ENCODE measurements around the gene RAP1GAP2. TPM values are rescaled to one million over a fixed set of nuclear protein-coding genes. Genes with fewer than 3 reads are reported as not detected.
"Not testable (repeated sequence)": the region's sequence is repeated elsewhere in the genome, so short reads cannot be mapped to it uniquely, and the experiment has no call there.

The RAP1GAP2 gene
- total RNA-seq, 4 donors from 2014 or later, result 0.85 to 2.4 (median 1.5) TPM

DNA sequence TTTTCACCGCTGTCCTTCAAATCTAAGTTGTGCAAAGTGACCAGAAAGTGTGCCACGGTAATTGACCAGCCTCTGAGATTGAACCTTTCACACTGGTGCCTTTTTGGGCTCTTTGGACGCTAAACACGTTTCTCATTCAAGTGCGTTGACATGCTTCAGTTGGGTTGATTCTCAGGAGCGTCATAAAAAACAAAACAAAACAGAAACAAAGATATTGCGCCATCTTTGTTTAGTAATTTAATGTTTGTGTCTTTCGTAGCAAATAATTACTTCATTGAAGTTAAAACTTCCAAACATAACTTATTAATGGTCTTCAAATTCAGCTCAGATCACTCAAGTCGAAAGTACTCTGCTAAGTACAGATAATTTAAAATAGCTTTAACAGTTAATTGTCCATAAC is 187.0 kb downstream of the RAP1GAP2 start:
- H3K36me3 ChIP-seq, result no peaks in the 10 kb centered on the region
- intact Hi-C loops (cut with DNase I; ENCODE audit: low total_unique reads) (loop anchor here (1.0 kb wide), 1 partner anchor 21 kb away; no protein-coding TSS in a partner anchor), in situ Hi-C loops (cut with MboI; ENCODE audit: low sequenced_read_pairs in 4 of 4) (no loop called here)
- peaks cover 14 to 15% of the 10 kb centered on the region in 2 donors for H3K4me1 ChIP-seq
- DNase-seq, result no peak
- peak overlapping the region in 1 of 4 donors; percentile 32 for H3K4me3 ChIP-seq
- ATAC-seq, result peak; percentile 9 to 16
- H3K9me3 ChIP-seq, result no peaks in the 10 kb centered on the region
- TF ChIP-seq POLR2A (IDR thresholded peaks at IDR 0.05), result no peak
- TF ChIP-seq, protein P1, sequence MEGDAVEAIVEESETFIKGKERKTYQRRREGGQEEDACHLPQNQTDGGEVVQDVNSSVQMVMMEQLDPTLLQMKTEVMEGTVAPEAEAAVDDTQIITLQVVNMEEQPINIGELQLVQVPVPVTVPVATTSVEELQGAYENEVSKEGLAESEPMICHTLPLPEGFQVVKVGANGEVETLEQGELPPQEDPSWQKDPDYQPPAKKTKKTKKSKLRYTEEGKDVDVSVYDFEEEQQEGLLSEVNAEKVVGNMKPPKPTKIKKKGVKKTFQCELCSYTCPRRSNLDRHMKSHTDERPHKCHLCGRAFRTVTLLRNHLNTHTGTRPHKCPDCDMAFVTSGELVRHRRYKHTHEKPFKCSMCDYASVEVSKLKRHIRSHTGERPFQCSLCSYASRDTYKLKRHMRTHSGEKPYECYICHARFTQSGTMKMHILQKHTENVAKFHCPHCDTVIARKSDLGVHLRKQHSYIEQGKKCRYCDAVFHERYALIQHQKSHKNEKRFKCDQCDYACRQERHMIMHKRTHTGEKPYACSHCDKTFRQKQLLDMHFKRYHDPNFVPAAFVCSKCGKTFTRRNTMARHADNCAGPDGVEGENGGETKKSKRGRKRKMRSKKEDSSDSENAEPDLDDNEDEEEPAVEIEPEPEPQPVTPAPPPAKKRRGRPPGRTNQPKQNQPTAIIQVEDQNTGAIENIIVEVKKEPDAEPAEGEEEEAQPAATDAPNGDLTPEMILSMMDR (IDR thresholded peaks at IDR 0.05 in 4 of 5, conservative IDR thresholded peaks at IDR 0.05 in 1 of 5), result peak in 1 of 5 experiments; percentile 3
- H3K27ac ChIP-seq, result peak overlapping the region; percentile 45 to 73 (median 62)
- H3K27me3 ChIP-seq, result no peaks in the 10 kb centered on the region

DNA sequence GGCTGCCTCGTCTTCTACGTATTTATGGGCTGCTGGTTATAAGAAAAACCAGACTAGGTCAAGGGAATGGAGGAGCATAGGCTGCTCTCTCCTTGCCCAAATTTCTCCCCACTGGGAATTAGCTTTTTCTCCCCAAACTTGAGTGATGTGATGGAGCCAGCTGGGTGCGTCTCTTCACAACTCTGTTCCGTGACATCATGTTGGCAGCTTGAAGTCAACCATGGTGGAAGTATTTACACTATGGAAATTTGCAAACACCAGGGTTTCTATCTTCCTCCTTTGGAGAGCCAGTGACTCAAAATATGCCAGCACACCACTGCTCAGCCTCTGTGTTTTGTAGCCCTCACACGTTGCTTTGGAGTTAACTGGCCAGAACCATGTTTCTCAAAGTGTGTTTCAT is 189.1 kb downstream of the RAP1GAP2 start:
- H3K27me3 ChIP-seq, result no peaks in the 10 kb centered on the region
- peaks cover 14 to 15% of the 10 kb centered on the region in 2 donors for H3K4me1 ChIP-seq
- H3K4me3 ChIP-seq, result no peak overlapping the region
- intact Hi-C loops (cut with DNase I; ENCODE audit: low total_unique reads) (no loop called here), in situ Hi-C loops (cut with MboI; ENCODE audit: low sequenced_read_pairs in 4 of 4) (no loop called here)
- TF ChIP-seq, protein P1 (IDR thresholded peaks at IDR 0.05 in 4 of 5, conservative IDR thresholded peaks at IDR 0.05 in 1 of 5), result no peak
- TF ChIP-seq POLR2A (IDR thresholded peaks at IDR 0.05), result no peak
- ATAC-seq (no peak), DNase-seq (no peak)
- H3K36me3 ChIP-seq, result no peaks in the 10 kb centered on the region
- H3K9me3 ChIP-seq, result no peaks in the 10 kb centered on the region
- H3K27ac ChIP-seq, result no peak overlapping the region

- in situ Hi-C loops (cut with MboI; ENCODE audit: low sequenced_read_pairs in 4 of 4) (no loop called here), intact Hi-C loops (cut with DNase I; ENCODE audit: low total_unique reads) (no loop called here)
- H3K27ac ChIP-seq, result no peak overlapping the region
Observed at GRCh38 chr17:2986925-2987324, 190.7 kb downstream of the RAP1GAP2 start.

DNA sequence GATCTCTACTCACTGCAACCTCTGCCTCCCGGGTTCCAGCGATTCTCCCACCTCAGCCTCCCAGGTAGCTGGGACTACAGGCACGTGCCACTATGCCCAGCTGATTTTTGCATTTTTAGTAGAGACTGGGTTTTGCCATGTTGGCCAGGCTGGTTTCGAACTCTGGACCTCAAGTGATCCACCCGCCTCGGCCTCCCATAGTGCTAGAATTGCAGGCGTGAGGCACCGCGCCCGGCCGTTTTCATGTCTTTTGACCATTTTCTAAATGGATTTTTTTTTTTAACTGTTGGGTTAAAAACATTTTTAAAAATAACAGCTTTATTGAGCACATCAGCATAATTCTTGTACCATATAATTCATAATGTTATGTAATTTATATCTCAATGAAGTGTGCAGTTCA is 193.2 kb downstream of the RAP1GAP2 start:
- H3K4me1 ChIP-seq; in situ Hi-C loops (cut with MboI; ENCODE audit: low sequenced_read_pairs in 4 of 4); ATAC-seq; intact Hi-C loops (cut with DNase I; ENCODE audit: low total_unique reads); DNase-seq; H3K36me3 ChIP-seq; H3K27me3 ChIP-seq; H3K4me3 ChIP-seq; H3K9me3 ChIP-seq; H3K27ac ChIP-seq: not testable (repeated sequence)

More at GRCh38 chr17:2986925-2987324, 190.7 kb downstream of the RAP1GAP2 start:
- Histone ChIP-seq H3K27me3 (no peaks in the 10 kb centered on the region), H3K9me3 (no peaks in the 10 kb centered on the region), H3K4me1 (peaks cover 14 to 15% of the 10 kb centered on the region in 2 donors), H3K36me3 (no peaks in the 10 kb centered on the region), H3K4me3 (no peak overlapping the region)
- TF ChIP-seq, protein P1 (IDR thresholded peaks at IDR 0.05 in 4 of 5, conservative IDR thresholded peaks at IDR 0.05 in 1 of 5), result no peak
- no peak for TF ChIP-seq POLR2A (IDR thresholded peaks at IDR 0.05)
- DNase-seq (no peak), ATAC-seq (no peak)

- TF ChIP-seq POLR2A (IDR thresholded peaks at IDR 0.05), result no peak
- TF ChIP-seq, protein P1 (IDR thresholded peaks at IDR 0.05 in 4 of 5, conservative IDR thresholded peaks at IDR 0.05 in 1 of 5), result no peak
- in situ Hi-C loops (cut with MboI; ENCODE audit: low sequenced_read_pairs in 4 of 4), result no loop called here
- ATAC-seq (no peak), DNase-seq (no peak)
- H3K4me3 ChIP-seq, result no peak overlapping the region
- H3K27ac ChIP-seq, result no peak overlapping the region
- no peaks in the 10 kb centered on the region for H3K27me3 ChIP-seq
- no peaks in the 10 kb centered on the region for H3K9me3 ChIP-seq
- H3K36me3 ChIP-seq, result no peaks in the 10 kb centered on the region
- no peaks in the 10 kb centered on the region for H3K4me1 ChIP-seq
- intact Hi-C loops (cut with DNase I; ENCODE audit: low total_unique reads), result no loop called here
Observed at GRCh38 chr17:2989855-2990254, 193.6 kb downstream of the RAP1GAP2 start.

All from gastrocnemius medialis (tissue), 4 donors.